HG02840 (cell line): ENCODE data around the gene RARB.

ENCODE experiments used
- ATAC-seq: cut with Tn5 transposase; IDR thresholded peaks from one replicate; pipeline ENCODE4 v1.9.1; 2021; ENCODE audit warnings: mild to moderate bottlenecking, moderate library complexity, moderate number of reproducible peaks; ENCODE audit not compliant: unreplicated experiment, low FRiP score

Gene RARB

DNA sequence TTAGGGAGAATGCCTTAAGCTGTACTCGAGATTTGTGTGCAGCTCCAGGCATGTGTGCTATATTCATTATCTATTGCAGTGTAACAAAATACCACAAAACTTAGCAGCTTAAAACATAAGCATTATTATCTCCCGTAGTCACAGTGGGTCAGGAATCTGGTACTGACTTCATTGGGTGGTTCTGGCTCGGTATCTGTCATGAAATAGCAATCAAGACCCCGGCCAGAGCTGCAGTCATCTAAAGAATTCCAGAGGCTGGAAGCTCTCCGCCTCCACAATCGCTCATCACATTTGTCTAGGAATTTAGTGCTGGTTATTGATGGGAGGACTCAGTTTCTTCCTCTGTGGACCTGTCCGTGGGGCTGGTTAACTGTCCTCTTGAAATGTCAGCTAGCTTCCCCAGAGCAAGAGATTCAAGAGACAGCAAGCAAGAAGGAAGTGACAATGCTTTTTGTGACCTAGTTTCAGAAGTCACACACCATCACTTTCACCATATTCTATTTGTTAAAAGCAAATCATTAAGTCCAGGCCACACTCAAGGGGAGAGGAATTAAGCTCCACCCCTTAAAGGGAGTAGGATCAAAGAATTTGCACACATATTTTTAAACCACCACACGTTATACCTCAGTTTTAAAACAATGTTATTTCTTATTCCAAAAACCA, 160.5 kb downstream of the RARB start:
- ATAC-seq: no peak

DNA sequence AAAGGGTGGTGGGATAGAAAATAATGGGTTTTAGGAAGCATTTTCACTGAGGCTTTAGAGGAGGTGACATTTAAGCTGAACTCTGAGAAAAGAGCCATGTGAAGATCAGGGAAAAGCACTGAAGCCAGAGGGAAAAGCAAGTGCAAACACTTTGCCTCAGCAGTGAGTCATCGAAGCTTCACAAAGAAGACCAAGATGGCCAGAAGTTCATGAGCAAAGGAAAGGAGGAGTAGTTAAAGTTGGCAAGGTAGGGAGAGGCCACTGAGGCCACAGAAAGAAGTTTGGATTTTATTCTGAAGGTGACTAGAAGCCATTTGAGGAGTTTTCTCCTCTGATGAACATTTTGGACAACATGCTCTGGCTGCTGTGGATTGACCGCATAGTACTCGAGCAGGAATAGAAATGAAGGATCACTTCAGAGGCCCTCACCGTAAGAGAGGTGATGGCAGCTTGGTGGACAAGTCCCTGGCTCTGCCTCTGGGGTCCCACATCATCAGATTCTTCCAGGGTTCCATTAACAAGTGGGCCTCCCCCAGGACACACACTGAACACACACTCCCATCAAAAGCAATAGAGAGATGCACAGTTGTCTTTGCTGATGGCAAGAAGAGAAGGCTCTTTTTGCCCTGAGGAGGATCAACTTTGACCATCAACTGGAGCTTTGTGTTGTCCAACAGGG, 161.2 kb downstream of the RARB start:
- no peak for ATAC-seq

DNA sequence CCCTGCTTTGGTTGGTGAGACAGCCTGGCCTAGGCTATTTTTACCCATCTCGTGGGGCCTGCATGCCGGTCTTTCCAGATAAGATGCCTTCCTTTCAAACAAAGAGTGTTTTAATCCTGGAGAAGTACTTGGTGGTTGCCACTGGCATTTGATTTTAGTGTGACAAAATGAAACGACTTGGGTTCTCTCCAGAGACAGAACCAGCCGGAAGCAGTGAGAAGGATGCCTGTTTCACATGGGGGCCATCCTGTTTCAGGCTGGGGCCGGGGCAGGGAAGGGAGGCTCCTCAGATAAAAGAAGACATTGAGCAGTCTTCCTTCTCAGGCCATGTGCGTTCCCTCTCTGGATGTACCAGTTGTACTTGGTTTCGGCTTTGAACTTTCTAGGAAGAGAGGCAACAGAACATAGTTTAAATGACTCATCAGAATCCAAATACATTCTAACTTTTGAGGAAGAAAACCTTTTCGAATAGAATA, 161.8 kb downstream of the RARB start:
- no peak for ATAC-seq

DNA sequence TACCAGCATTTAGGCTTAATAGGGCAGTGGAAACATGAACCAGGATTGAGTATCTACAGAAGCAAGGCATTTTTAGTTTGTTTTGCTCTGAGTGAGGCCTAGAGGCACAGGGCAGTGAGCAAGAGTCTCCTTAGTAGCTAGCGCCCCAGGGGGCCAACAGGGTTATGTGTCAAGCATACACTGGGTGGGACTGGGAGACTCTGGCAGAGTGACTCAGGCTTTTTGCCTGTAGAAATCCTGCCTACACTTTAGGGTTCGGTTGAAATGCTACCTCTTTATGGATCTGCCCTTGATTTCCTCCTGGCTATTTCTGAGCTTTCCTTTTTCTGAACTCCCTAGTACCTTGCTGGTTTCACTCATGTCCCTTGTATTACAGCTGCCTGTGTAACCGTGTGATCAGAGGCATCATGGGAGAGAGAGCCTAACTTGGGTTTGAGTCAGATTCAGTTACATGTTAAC, 164.5 kb downstream of the RARB start:
- no peak for ATAC-seq

DNA sequence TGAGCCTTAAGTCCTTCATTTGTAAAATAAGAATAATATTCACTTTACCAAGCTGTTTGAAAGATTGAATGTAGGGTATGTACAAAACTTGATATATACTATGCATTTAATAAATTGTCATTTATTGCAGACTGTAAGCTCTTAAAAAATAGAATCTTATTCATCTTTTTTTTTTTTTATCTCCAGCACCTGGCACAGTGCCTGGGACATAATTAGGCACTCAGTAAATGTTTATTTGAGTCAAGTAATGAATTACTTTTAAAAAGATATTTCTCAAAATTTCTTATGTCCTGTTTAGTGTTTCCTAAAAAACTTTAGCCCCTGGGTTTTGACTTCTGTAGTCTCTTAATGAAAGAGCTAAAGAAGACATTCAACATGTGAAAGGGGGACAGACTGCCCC, 164.9 kb downstream of the RARB start:
- no peak for ATAC-seq

DNA sequence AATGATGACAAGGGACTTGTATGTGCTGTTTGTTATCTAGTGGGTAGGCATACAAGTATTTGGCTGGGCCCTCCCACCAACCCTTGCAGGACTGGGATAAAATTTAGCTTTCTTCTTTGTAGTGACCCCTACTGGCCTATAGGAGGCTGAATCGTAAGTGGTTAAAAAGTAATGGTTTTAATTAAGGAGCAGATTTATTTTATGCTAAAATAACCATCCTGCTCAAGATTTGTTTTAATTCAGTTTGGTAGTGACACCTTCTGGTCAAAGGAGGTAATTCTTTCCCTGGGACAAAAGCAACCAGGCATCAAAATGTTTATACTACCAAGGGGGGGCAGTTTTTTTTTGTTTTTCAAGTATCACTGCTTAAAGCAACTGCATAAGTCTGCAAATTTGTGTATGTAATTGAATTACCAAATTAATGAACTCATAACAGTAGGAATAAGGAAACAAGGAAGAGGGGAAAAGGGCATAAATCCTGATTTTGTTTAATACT, 166.0 kb downstream of the RARB start:
- no peak for ATAC-seq

DNA sequence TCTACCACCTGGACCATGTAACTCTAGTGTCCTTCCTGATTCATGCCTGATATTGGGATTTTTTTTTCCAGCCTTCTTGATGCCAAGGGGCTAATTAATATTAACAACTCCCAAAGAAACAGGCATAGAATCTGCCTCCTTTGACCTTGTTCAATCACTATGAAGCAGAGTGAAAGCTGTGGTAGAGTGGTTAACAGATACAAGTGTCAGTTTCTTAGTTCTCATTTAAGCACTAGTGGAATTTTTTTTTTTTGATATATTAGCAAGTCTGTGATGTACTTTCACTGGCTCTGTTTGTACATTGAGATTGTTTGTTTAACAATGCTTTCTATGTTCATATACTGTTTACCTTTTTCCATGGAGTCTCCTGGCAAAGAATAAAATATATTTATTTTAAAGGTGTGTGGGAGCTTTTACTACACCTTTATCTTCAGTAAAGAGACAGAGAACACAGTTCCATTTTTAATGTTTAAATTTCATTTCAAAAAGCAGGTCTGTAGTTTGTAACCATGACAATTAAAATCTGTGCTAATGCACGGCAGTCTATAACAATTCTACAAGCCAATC, 169.6 kb downstream of the RARB start:
- no peak for ATAC-seq

DNA sequence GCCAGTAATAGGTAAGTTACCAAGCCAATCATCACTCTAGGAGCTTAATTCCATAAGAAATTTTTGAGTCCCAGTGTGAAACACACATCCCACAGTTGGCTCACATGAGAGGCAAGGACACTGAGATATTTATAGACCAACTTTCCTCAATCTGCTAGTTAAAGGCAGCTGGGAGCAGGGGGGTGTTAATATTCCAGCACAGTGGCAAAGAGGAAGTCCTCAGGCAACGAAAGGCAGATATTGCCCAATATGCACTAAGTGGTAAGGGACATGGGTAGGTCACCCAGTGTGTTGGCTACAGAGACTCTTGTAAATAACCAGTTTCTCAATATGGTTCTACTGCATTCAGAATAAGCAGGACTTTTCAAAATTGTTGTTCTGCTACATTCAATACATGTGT, 175.6 kb downstream of the RARB start:
- ATAC-seq: no peak

DNA sequence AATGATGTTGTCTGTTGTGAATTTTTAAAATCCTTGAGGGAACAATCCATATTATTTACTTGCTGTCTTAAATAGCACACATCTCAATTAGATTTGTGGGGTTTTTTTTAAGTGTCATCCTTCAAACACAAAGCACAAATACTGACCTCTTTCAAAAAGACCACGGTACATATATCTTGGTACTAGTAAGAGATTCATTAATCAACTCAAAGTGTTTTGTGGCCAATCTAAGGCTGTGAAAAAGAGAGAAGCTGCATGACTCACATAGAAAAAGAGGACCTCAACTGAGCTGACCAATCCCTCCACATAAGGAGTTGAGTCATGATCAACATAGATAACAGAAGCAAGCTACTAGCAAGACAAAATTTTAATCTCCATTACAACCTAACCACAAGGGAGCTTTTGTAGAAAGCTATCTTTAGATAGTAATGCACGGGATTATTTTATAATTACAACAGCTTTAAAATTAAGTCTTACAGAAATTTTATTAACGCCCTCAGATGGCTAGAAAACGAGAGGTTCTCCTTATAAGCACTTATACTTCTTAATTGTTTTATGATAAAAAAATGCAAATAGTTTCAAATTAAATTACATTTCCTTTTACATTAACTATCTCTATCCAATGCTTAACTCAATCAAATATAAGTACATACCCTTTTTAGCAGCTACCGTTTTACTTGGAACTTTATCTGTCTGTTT, 176.2 kb downstream of the RARB start:
- no peak for ATAC-seq

DNA sequence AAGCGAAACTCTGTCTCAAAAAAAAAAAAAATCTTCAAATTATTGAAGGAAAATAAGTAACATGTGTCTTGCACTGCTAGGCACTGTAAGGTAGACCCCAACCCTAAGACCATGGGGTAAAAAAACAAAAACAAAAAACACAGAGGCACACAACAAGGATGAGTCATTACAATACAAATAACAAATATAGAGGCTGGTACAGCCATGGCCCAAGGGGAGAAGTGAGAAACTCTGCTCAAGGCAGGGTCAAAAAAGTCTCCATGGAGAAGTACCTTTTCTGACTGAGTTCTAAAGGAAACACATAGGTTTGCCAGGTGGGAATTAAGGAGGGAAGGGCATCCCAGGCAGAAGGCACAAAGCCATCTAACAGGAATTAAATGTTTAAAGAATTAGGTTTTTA, 182.1 kb downstream of the RARB start:
- ATAC-seq: no peak

DNA sequence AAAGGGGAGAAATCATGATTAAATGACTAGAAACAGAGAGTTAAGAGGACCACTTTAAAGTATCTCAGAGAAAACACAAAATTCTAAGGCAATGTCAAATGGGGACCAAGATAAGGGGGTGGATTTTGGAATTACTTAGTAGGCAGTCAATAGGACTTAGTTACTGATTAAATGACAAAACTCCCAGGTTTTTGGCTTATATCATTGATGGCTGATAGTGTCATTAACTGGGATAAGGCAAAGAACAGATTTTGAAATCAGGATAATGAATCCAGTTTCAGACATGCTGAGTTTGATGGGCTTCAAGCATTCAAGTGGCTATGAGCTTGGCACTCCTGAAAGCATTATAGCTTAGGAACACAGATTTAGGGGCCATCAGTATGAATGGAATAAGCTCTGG, 182.7 kb downstream of the RARB start:
- no peak for ATAC-seq

DNA sequence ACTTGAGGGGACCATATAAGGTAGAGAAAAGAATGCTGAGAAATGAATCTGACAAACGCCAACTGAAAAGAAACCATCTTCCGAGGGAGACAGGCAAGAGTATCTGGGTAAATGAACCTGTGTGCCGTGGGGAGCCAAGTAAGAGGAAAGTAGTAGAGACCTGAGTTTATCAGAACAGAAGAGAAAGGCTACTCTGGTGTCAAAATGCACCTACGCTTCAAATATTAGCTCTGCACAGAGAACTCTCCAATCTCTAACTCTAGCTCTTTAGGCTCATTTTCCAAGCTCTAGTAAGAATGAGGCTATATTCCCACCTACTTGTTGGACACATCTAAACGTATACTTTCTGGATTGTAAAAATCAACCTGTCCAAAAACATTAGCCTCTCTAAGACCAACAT, 183.1 kb downstream of the RARB start:
- ATAC-seq: no peak

DNA sequence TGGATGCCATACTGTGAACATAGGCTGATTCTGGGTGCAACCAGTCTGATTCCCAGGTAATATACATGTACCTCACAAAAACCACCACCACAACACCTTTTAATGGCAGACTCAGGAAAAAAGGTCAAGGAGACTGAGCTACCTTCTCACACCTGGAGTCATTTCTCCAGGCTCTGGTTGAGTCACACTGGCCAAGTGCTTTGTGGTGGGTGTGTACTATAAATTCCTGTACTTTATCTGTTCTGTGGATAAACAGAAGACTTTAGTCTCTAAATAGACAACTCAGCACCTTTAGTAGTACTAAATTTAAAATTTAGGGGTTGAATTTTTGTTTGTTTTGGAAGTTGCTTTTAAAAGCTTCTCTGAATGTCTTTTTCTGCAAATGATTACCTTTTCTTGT, 190.0 kb downstream of the RARB start:
- no peak for ATAC-seq

DNA sequence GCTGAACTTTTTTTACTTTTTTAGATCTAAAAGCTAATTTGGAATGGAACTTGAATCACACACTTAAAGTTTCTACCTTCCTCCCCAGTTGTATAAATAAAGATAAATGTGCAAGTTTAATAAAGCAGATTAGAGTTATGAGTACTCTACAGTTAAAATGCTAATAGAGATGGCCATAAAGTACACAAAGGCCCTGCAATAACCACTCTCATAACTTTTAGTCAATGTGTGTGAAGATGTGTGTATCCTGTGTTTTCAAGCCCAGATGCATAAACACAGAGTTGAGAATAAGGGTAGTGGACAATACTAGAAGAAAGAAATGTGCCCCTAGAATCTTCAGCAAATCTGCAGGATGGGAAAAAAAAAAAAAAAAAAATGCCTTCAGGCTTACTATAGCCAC, 191.3 kb downstream of the RARB start:
- no peak for ATAC-seq

DNA sequence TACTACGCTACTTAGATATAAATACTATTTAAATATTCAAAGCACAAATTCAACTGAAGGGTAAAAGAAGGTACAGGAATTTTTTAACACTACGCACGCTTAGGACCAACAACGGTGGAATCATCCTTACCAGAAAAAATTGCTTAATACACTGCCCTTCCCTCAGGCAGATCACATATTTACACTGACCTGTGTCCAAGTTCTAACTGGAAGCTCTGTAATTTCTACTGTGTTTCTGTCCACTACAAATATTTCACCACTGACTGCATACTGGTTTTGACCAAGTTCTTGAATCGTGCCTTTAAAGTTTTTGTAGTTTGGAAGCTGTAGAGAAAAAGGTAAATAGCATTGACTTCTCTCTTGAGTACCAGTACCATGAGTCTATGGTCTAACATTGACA, 192.4 kb downstream of the RARB start:
- ATAC-seq: no peak

DNA sequence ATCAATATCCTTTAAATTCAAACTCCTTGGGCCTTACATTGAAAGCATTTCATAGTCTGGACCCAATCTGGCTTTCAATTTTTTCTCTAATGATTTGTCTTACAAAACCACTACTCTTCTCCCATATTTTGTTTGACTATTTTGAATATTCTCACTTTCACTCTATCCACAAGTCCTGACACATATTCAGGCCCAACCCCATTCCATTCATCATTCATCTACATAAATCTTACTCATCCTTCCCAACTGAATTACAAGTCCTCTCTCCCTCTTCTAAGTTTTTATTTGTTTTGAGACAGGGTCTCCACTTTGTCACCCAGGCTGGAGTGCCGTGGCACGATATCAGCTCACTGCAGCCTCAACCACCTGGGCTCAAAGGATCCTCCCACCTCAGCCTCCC, 193.0 kb downstream of the RARB start:
- no peak for ATAC-seq

DNA sequence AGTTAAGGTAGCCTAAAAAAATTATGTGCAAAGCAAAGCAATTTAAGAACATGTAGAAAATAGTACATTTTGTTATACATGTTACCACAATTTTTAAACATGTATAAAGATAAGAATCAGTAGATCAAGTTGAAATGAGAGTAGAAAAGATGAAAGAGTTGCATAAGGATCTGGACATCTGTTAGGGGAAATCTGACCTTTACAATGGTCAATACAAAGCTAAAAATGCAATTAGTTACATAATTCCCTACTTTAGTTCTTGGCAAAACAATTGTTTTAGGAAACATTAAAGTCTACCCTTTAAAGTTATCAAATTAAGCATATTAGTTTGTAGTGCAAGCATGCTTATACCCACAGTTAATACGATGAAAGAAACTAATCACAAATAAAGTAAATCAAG, 203.9 kb downstream of the RARB start:
- no peak for ATAC-seq

DNA sequence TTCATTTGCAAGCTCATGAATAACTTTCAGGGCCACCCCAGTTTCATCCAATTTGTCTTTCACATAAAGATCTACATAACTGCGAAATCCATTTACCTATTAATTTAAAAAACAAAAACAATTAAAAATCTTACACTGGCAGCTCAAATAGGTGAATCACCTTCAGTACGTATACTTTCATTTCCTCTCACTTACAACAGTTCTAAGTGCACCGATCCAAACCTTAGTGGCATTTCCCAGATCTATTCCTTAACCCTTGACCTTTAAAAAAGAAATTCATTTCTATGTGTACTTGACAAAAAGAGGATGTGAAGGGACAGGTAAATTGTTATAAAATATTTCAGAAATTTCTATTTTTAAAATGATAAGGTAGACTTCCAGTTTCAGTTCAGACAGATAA, 205.9 kb downstream of the RARB start:
- no peak for ATAC-seq

DNA sequence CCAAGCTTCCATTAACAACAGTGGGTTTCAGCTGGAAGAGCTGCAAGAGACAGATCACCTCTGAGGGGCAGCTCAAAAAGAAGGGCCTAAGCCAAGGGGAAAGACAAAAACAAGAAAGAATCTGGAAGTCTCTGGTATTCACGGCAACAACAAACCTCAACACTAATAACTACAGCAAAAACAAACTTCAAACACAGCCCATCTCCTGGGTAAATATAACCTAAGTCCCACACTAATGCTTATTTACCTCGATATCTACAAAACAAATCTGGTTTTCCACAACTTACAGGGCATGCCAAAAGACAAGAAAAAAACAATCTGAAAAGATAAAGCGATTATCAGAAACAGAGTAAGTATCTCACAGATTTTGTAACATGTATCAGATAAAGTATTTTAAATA, 207.0 kb downstream of the RARB start:
- ATAC-seq: no peak
